SK-N-SH (cell line): ENCODE results near the gene MALRD1. TPM values are rescaled to one million over a fixed set of nuclear protein-coding genes. Genes with fewer than 3 reads are reported as not detected.
A peak's percentile ranks its signal among the peaks of the same experiment; 100 is the strongest.

Experiments used
- CTCF ChIA-PET: fragments of 300-600, 350-600 bp; formaldehyde crosslinking; extraction: SDS; loops from one replicate; lab custom pipeline; 2021; lab: Yijun Ruan, JAX
- POLR2A ChIA-PET: fragments of 350-600 bp; sonication (Branson Sonifier 250); formaldehyde crosslinking; extraction: SDS; loops from one replicate; lab custom pipeline; 2020; ENCODE audit warnings: antibody characterized with exemption, inconsistent platforms; lab: Yijun Ruan, JAX
- DNase-seq: peaks from one replicate; pipeline ENCODE4 v3.0.0; 2012
- H2AFZ ChIP-seq: fragments of 200-600 bp; sonication (generic); 2 replicates; pipeline ENCODE4 v1.8.1; 2016; ENCODE audit warnings: antibody characterized with exemption, mild to moderate bottlenecking, low read depth
- H3F3A ChIP-seq: fragments of 200-600 bp; sonication (generic); replicated peaks from 2 replicates; pipeline ENCODE3; 2016; ENCODE audit warnings: antibody characterized with exemption, mild to moderate bottlenecking; ENCODE audit not compliant: insufficient read depth
- H3K27ac ChIP-seq, 2 experiments: fragments of 200-500 bp in 1 of 2; fragments of 200-600 bp in 1 of 2; sonication (Bioruptor generic) in 1 of 2; sonication (generic), shearing (Covaris generic) in 1 of 2; 2 replicates each; pipeline versions ENCODE4 v1.5.1 to v1.6.1; 2014 to 2016; ENCODE audit warnings: low read depth in 2 of 2, inconsistent platforms in 1 of 2, low read length in 1 of 2, mild to moderate bottlenecking in 1 of 2, mixed read lengths in 1 of 2
- H3K27me3 ChIP-seq: fragments of 200-600 bp; sonication (generic), shearing (Covaris generic); 2 replicates; pipeline ENCODE4 v1.6.1; 2016; ENCODE audit warnings: mixed run types; ENCODE audit not compliant: insufficient read depth
- H3K36me3 ChIP-seq, 2 experiments: fragments of 200-500 bp in 1 of 2; fragments of 200-600 bp in 1 of 2; sonication (Bioruptor generic) in 1 of 2; sonication (generic) in 1 of 2; replicated peaks in 1 of 2; 2 replicates each; pipeline versions ENCODE3 to v1.5.1; 2014 to 2016; ENCODE audit warnings: low read length in 1 of 2, mild to moderate bottlenecking in 1 of 2; ENCODE audit not compliant: insufficient read depth in 2 of 2, control insufficient read depth in 1 of 2
- H3K4me1 ChIP-seq, 2 experiments: fragments of 200-500 bp in 1 of 2; fragments of 200-600 bp in 1 of 2; sonication (Bioruptor generic) in 1 of 2; sonication (generic), shearing (Covaris generic) in 1 of 2; 2 replicates each; pipeline versions ENCODE4 v1.5.1 to v1.6.1; 2014 to 2016; ENCODE audit warnings: low read depth in 1 of 2, low read length in 1 of 2, mixed run types in 1 of 2; ENCODE audit not compliant: insufficient read depth in 2 of 2, control insufficient read depth in 1 of 2
- H3K4me2 ChIP-seq: fragments of 200-600 bp; sonication (generic), shearing (Covaris generic); 2 replicates; pipeline ENCODE4 v1.6.1; 2017; ENCODE audit warnings: mixed run types
- H3K4me3 ChIP-seq, 2 experiments: fragments of 200-500 bp in 1 of 2; fragments of 200-600 bp in 1 of 2; sonication (Bioruptor generic) in 1 of 2; sonication (generic), shearing (Covaris generic) in 1 of 2; 2 replicates each; pipeline versions ENCODE4 v1.5.1 to v1.8.1; 2014 to 2016; ENCODE audit warnings: low read depth in 2 of 2, inconsistent platforms in 1 of 2, low read length in 1 of 2, mild to moderate bottlenecking in 1 of 2, mixed read lengths in 1 of 2, moderate library complexity in 1 of 2
- H3K79me2 ChIP-seq: fragments of 200-600 bp; sonication (generic); 2 replicates; pipeline ENCODE4 v1.8.1; 2017; ENCODE audit warnings: mild to moderate bottlenecking; ENCODE audit not compliant: insufficient read depth
- H3K9ac ChIP-seq: fragments of 200-600 bp; sonication (generic); 2 replicates; pipeline ENCODE4 v1.6.1; 2017; ENCODE audit warnings: mixed run types
- H3K9me2 ChIP-seq: fragments of 200-600 bp; sonication (generic); 2 replicates; pipeline ENCODE4 v1.6.1; 2017; ENCODE audit warnings: mixed run types
- H3K9me3 ChIP-seq: fragments of 200-600 bp; sonication (generic); 2 replicates; pipeline ENCODE4 v1.6.1; 2017; ENCODE audit warnings: mixed run types, mild to moderate bottlenecking, moderate library complexity
- H4K20me1 ChIP-seq: fragments of 200-600 bp; sonication (generic); 2 replicates; pipeline ENCODE4 v1.6.1; 2017; ENCODE audit warnings: mild to moderate bottlenecking, mixed run types; ENCODE audit not compliant: insufficient read depth
- FOSL2 ChIP-seq: IDR thresholded peaks from 2 replicates; pipeline ENCODE4 v1.4.0; 2012; ENCODE audit warnings: low read depth, mild to moderate bottlenecking, moderate library complexity, borderline replicate concordance
- FOXJ3 ChIP-seq: sonication (generic); formaldehyde crosslinking; IDR thresholded peaks from 2 replicates; pipeline ENCODE4 v1.5.1; 2020; ENCODE audit warnings: mild to moderate bottlenecking, missing genetic modification reagents
- FOXM1 ChIP-seq: IDR thresholded peaks from 2 replicates; pipeline ENCODE4 v1.4.0; 2012; ENCODE audit warnings: low read depth, mild to moderate bottlenecking
- GATA2 ChIP-seq: sonication (generic); formaldehyde crosslinking; IDR thresholded peaks from 2 replicates; pipeline ENCODE4 v1.5.0; 2020; ENCODE audit warnings: mild to moderate bottlenecking, missing genetic modification reagents
- MEF2A ChIP-seq: IDR thresholded peaks from 2 replicates; pipeline ENCODE4 v1.4.0; 2012; ENCODE audit warnings: low read depth, borderline replicate concordance
- NFIC ChIP-seq: IDR thresholded peaks from 2 replicates; pipeline ENCODE4 v1.4.0; 2012; ENCODE audit warnings: borderline replicate concordance
- POLR2AphosphoS5 ChIP-seq: IDR thresholded peaks from 2 replicates; pipeline ENCODE4 v1.6.1; 2012; ENCODE audit warnings: low read depth, low read length
- RCOR1 ChIP-seq: fragments of 150-350 bp; IDR thresholded peaks from 2 replicates; pipeline ENCODE4 v1.6.1; 2017; ENCODE audit warnings: antibody characterized with exemption, low read length
- TAF1 ChIP-seq: IDR thresholded peaks from 2 replicates; pipeline ENCODE4 v1.6.1; 2012; ENCODE audit warnings: low read depth, mild to moderate bottlenecking, low read length, moderate library complexity, borderline replicate concordance
- TEAD4 ChIP-seq: IDR thresholded peaks from 2 replicates; pipeline ENCODE4 v1.4.0; 2012; ENCODE audit warnings: mild to moderate bottlenecking, borderline replicate concordance; ENCODE audit not compliant: insufficient read depth
- whole genome bisulfite sequencing: methylation state at CpG from one replicate; pipeline ENCODE4 v1.1.6; 2017; ENCODE audit warnings: low lambda C conversion rate; 5-methylcytosine and 5-hydroxymethylcytosine counted together
- polyA plus RNA-seq, 3 experiments: library from polyadenylated mRNA; depleted of rRNA; stranded (reverse); fragments of >200 nt; gene quantifications; 2 replicates each; pipeline ENCODE4 v1.2.3, GENCODE V29; 2012
- TF ChIP-seq, protein P1 (sequence below): IDR thresholded peaks from 2 replicates; pipeline ENCODE4 v1.4.0; 2012; ENCODE audit warnings: low read depth, borderline replicate concordance
- TF ChIP-seq, protein P2 (sequence below): fragments of 150-350 bp; IDR thresholded peaks from 2 replicates; pipeline ENCODE4 v1.6.1; 2017; ENCODE audit warnings: antibody characterized with exemption, low read length, low read depth, borderline replicate concordance
- TF ChIP-seq, protein P3 (sequence below): IDR thresholded peaks from 2 replicates; pipeline ENCODE4 v1.4.0; 2012; ENCODE audit warnings: low read depth, borderline replicate concordance
- TF ChIP-seq, protein P4 (sequence below): fragments of 200-600 bp; sonication (generic); IDR thresholded peaks from 2 replicates; pipeline ENCODE4 v1.6.1; 2017; ENCODE audit warnings: antibody characterized with exemption, mild to moderate bottlenecking, moderate library complexity
- TF ChIP-seq, protein P5 (sequence below): fragments of 150-350 bp; IDR thresholded peaks from 2 replicates; pipeline ENCODE4 v1.6.1; 2016; ENCODE audit warnings: mild to moderate bottlenecking, low read depth, low read length

MALRD1 gene
- polyA plus RNA-seq, 1 of the 3 experiments (the other 2 are of a cell fraction): not detected

DNA sequence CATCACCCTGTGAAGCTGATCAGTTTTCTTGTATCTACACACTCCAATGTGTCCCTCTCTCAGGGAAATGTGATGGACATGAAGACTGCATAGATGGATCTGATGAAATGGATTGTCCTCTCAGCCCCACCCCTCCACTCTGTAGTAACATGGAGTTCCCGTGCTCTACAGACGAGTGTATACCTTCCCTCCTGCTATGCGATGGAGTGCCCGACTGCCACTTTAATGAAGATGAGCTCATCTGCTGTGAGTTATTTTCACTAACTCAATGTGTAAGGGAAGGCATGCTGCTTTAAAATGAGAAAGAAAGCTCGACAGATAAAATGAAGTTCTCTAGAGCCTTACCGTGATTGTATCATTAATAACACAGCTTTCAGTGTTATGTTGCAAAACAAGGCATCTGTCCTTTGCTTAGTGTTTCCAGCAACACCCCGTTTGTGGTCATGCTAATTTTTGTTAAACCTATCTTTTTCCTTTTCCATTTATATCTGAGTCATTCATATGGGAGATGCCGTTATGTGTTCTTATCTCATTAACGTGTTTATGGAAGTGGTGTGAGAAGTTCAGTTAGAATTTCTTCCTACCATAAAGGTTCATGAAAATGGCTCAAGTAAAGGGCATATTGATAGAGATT lies 546.7 kb downstream of the MALRD1 start:
- 61% methylated on average over 9 of the region's 9 CpGs for WGBS
- TF ChIP-seq GATA2 (no peak), POLR2AphosphoS5 (no peak), MEF2A (no peak), TAF1 (no peak), FOXJ3 (no peak)
- TF ChIP-seq, protein P1, sequence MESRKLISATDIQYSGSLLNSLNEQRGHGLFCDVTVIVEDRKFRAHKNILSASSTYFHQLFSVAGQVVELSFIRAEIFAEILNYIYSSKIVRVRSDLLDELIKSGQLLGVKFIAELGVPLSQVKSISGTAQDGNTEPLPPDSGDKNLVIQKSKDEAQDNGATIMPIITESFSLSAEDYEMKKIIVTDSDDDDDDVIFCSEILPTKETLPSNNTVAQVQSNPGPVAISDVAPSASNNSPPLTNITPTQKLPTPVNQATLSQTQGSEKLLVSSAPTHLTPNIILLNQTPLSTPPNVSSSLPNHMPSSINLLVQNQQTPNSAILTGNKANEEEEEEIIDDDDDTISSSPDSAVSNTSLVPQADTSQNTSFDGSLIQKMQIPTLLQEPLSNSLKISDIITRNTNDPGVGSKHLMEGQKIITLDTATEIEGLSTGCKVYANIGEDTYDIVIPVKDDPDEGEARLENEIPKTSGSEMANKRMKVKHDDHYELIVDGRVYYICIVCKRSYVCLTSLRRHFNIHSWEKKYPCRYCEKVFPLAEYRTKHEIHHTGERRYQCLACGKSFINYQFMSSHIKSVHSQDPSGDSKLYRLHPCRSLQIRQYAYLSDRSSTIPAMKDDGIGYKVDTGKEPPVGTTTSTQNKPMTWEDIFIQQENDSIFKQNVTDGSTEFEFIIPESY: no peak
- TF ChIP-seq, all 33 proteins: peak for 0
- Histone ChIP-seq H3K79me2 (no peaks in the 10 kb centered on the region), H3K9me2 (no peaks in the 10 kb centered on the region), H3K4me1 (no peaks in the 10 kb centered on the region), H2AFZ (no peak overlapping the region), H3K9ac (no peak overlapping the region), H3F3A (no peaks in the 10 kb centered on the region), H4K20me1 (no peaks in the 10 kb centered on the region), H3K4me2 (no peak overlapping the region), H3K36me3 (no peaks in the 10 kb centered on the region), H3K4me3 (no peak overlapping the region), H3K27me3 (no peaks in the 10 kb centered on the region), H3K9me3 (no peaks in the 10 kb centered on the region), H3K27ac (no peak overlapping the region)
- ChIA-PET POLR2A (no interaction called here), CTCF (no interaction called here)
- no peak for DNase-seq

DNA sequence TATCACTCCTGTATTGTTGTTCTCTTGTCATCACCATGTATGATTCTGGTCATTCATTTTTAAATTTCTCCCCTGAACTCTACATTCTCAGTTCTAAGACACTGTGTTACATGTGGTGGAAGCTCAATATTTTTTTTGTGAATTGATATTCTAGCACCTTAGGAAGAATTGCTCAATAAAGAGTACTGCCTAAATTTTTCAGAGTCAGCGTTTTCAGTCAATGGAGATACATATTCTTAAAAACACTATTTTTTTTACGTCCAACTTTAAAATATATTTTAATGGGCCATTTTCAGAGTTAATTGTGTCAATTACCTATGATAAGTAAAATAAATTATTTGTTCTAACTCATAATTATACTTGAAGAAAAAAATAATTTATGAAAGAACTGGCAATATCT lies 557.2 kb downstream of the MALRD1 start:
- H3K4me1 ChIP-seq: no peaks in the 10 kb centered on the region
- no peaks in the 10 kb centered on the region for H4K20me1 ChIP-seq
- H3K4me3 ChIP-seq: no peak overlapping the region
- no peaks in the 10 kb centered on the region for H3K9me3 ChIP-seq
- no peaks in the 10 kb centered on the region for H3K9me2 ChIP-seq
- 0 out of 2 replicates have a peak overlapping the region, but pooled peaks have one; percentile 37 for H2AFZ ChIP-seq
- no peaks in the 10 kb centered on the region for H3K27me3 ChIP-seq
- no peak overlapping the region for H3K4me2 ChIP-seq
- H3K36me3 ChIP-seq: no peaks in the 10 kb centered on the region
- WGBS: 58% methylated on average over 2 of the region's 2 CpGs
- ChIA-PET CTCF (no interaction called here), POLR2A (no interaction called here)
- H3F3A ChIP-seq: no peaks in the 10 kb centered on the region
- H3K9ac ChIP-seq: no peak overlapping the region
- no peak for DNase-seq
- H3K79me2 ChIP-seq: no peaks in the 10 kb centered on the region
- H3K27ac ChIP-seq: no peak overlapping the region
- TF ChIP-seq NFIC (no peak), FOXM1 (no peak), TEAD4 (no peak), FOSL2 (no peak), FOXJ3 (no peak), TAF1 (no peak), RCOR1 (no peak)
- TF ChIP-seq, protein P2, sequence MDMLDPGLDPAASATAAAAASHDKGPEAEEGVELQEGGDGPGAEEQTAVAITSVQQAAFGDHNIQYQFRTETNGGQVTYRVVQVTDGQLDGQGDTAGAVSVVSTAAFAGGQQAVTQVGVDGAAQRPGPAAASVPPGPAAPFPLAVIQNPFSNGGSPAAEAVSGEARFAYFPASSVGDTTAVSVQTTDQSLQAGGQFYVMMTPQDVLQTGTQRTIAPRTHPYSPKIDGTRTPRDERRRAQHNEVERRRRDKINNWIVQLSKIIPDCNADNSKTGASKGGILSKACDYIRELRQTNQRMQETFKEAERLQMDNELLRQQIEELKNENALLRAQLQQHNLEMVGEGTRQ: no peak
- TF ChIP-seq, protein P3, sequence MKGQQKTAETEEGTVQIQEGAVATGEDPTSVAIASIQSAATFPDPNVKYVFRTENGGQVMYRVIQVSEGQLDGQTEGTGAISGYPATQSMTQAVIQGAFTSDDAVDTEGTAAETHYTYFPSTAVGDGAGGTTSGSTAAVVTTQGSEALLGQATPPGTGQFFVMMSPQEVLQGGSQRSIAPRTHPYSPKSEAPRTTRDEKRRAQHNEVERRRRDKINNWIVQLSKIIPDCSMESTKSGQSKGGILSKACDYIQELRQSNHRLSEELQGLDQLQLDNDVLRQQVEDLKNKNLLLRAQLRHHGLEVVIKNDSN: no peak
- TF ChIP-seq, protein P4, sequence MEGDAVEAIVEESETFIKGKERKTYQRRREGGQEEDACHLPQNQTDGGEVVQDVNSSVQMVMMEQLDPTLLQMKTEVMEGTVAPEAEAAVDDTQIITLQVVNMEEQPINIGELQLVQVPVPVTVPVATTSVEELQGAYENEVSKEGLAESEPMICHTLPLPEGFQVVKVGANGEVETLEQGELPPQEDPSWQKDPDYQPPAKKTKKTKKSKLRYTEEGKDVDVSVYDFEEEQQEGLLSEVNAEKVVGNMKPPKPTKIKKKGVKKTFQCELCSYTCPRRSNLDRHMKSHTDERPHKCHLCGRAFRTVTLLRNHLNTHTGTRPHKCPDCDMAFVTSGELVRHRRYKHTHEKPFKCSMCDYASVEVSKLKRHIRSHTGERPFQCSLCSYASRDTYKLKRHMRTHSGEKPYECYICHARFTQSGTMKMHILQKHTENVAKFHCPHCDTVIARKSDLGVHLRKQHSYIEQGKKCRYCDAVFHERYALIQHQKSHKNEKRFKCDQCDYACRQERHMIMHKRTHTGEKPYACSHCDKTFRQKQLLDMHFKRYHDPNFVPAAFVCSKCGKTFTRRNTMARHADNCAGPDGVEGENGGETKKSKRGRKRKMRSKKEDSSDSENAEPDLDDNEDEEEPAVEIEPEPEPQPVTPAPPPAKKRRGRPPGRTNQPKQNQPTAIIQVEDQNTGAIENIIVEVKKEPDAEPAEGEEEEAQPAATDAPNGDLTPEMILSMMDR: no peak
- TF ChIP-seq, protein P5, sequence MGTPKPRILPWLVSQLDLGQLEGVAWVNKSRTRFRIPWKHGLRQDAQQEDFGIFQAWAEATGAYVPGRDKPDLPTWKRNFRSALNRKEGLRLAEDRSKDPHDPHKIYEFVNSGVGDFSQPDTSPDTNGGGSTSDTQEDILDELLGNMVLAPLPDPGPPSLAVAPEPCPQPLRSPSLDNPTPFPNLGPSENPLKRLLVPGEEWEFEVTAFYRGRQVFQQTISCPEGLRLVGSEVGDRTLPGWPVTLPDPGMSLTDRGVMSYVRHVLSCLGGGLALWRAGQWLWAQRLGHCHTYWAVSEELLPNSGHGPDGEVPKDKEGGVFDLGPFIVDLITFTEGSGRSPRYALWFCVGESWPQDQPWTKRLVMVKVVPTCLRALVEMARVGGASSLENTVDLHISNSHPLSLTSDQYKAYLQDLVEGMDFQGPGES: no peak
- TF ChIP-seq, protein P1: no peak
